ENCODE data around the gene PAX1. TPM values are rescaled to one million over a fixed set of nuclear protein-coding genes. Genes with fewer than 3 reads are reported as not detected.

The PAX1 gene
- total and polyA plus RNA-seq, 3 experiments from 2014 or later: not detected

- Mint-ChIP-seq H3K27me3 (peaks cover 42 to 62% of the 10 kb centered on the region in 2 donors), H3K4me1 (peaks cover 0 to 6% (median 6%) of the 10 kb centered on the region in 3 donors), H3K36me3 (no peaks in the 10 kb centered on the region), H3K4me3 (no peak overlapping the region), H3K9me3 (peaks cover 0 to 11% (median 2%) of the 10 kb centered on the region in 5 donors), H3K27ac (no peak overlapping the region)
- no peak overlapping the region for H3K4me3 ChIP-seq (ENCODE audit: low read length)
- H3K27ac ChIP-seq (ENCODE audit: low read depth, low read length): no peak overlapping the region
- peaks cover 7% of the 10 kb centered on the region for H3K27me3 ChIP-seq (ENCODE audit: insufficient read depth, low read length, poor library complexity, severe bottlenecking)
- CTCF ChIA-PET: no interaction called here
- H3K36me3 ChIP-seq (ENCODE audit: insufficient read depth, low read length): no peaks in the 10 kb centered on the region
- no peaks in the 10 kb centered on the region for H3K4me1 ChIP-seq (ENCODE audit: insufficient read depth, low read length)
- no peak for DNase-seq
- no peaks in the 10 kb centered on the region for H3K9me3 ChIP-seq (ENCODE audit: low read length)
- POLR2A ChIA-PET: no interaction called here
Measured at GRCh38 chr20:21699216-21699508, 6.3 kb upstream of the PAX1 start.

- no peak overlapping the region for H3K27ac ChIP-seq (ENCODE audit: low read depth, low read length)
- H3K4me3 ChIP-seq (ENCODE audit: low read length): no peak overlapping the region
- Mint-ChIP-seq H3K27ac (no peak overlapping the region), H3K9me3 (peaks cover 0 to 9% (median 0%) of the 10 kb centered on the region in 5 donors), H3K4me1 (peaks cover 0 to 9% (median 6%) of the 10 kb centered on the region in 3 donors), H3K27me3 (peaks cover 44 to 68% of the 10 kb centered on the region in 2 donors), H3K4me3 (peak overlapping the region in 1 of 7 donors; percentile 44), H3K36me3 (no peaks in the 10 kb centered on the region)
- DNase-seq: no peak
- H3K9me3 ChIP-seq (ENCODE audit: low read length): no peaks in the 10 kb centered on the region
- no peaks in the 10 kb centered on the region for H3K36me3 ChIP-seq (ENCODE audit: insufficient read depth, low read length)
- CTCF ChIA-PET: no interaction called here
- no peaks in the 10 kb centered on the region for H3K4me1 ChIP-seq (ENCODE audit: insufficient read depth, low read length)
- peaks cover 11% of the 10 kb centered on the region for H3K27me3 ChIP-seq (ENCODE audit: insufficient read depth, low read length, poor library complexity, severe bottlenecking)
- POLR2A ChIA-PET: no interaction called here
Measured at GRCh38 chr20:21701171-21701876, 4.1 kb upstream of the PAX1 start.

- Mint-ChIP-seq H3K27ac (no peak overlapping the region), H3K4me1 (peaks cover 0 to 9% (median 6%) of the 10 kb centered on the region in 3 donors), H3K27me3 (peaks cover 48 to 70% of the 10 kb centered on the region in 2 donors), H3K36me3 (no peaks in the 10 kb centered on the region), H3K4me3 (no peak overlapping the region), H3K9me3 (peaks cover 0 to 9% (median 0%) of the 10 kb centered on the region in 5 donors)
- no peak overlapping the region for H3K27ac ChIP-seq (ENCODE audit: low read depth, low read length)
- H3K4me3 ChIP-seq (ENCODE audit: low read length): no peak overlapping the region
- H3K36me3 ChIP-seq (ENCODE audit: insufficient read depth, low read length): no peaks in the 10 kb centered on the region
- no peaks in the 10 kb centered on the region for H3K9me3 ChIP-seq (ENCODE audit: low read length)
- no peaks in the 10 kb centered on the region for H3K4me1 ChIP-seq (ENCODE audit: insufficient read depth, low read length)
- H3K27me3 ChIP-seq (ENCODE audit: insufficient read depth, low read length, poor library complexity, severe bottlenecking): peaks cover 11% of the 10 kb centered on the region
- DNase-seq: no peak
- ChIA-PET CTCF (no interaction called here), POLR2A (no interaction called here)
Measured at GRCh38 chr20:21702016-21702415, 3.4 kb upstream of the PAX1 start.

GRCh38 chr20:21702553-21703470 lies 2.7 kb upstream of the PAX1 start:
- POLR2A ChIA-PET: no interaction called here
- Histone ChIP-seq H3K4me1 (ENCODE audit: insufficient read depth, low read length) (no peaks in the 10 kb centered on the region), H3K27ac (ENCODE audit: low read depth, low read length) (no peak overlapping the region), H3K27me3 (ENCODE audit: insufficient read depth, low read length, poor library complexity, severe bottlenecking) (peaks cover 11% of the 10 kb centered on the region), H3K4me3 (ENCODE audit: low read length) (no peak overlapping the region), H3K36me3 (ENCODE audit: insufficient read depth, low read length) (no peaks in the 10 kb centered on the region), H3K9me3 (ENCODE audit: low read length) (no peaks in the 10 kb centered on the region)
- Mint-ChIP-seq H3K4me1 (peaks cover 0 to 9% (median 6%) of the 10 kb centered on the region in 3 donors), H3K4me3 (no peak overlapping the region), H3K9me3 (peaks cover 0 to 12% (median 0%) of the 10 kb centered on the region in 5 donors), H3K27me3 (peaks cover 51 to 72% of the 10 kb centered on the region in 2 donors), H3K27ac (no peak overlapping the region), H3K36me3 (no peaks in the 10 kb centered on the region)
- CTCF ChIA-PET: no interaction called here
- DNase-seq: no peak

GRCh38 chr20:21703717-21704407 lies 1.6 kb upstream of the PAX1 start:
- Histone ChIP-seq H3K36me3 (ENCODE audit: insufficient read depth, low read length) (no peaks in the 10 kb centered on the region), H3K9me3 (ENCODE audit: low read length) (no peaks in the 10 kb centered on the region), H3K4me3 (ENCODE audit: low read length) (no peak overlapping the region), H3K27me3 (ENCODE audit: insufficient read depth, low read length, poor library complexity, severe bottlenecking) (peaks cover 11% of the 10 kb centered on the region), H3K27ac (ENCODE audit: low read depth, low read length) (no peak overlapping the region), H3K4me1 (ENCODE audit: insufficient read depth, low read length) (no peaks in the 10 kb centered on the region)
- ChIA-PET POLR2A (no interaction called here), CTCF (no interaction called here)
- H3K27me3 Mint-ChIP-seq: peaks cover 51 to 75% of the 10 kb centered on the region in 2 donors
- H3K4me1 Mint-ChIP-seq: peaks cover 0 to 9% (median 6%) of the 10 kb centered on the region in 3 donors
- H3K4me3 Mint-ChIP-seq: no peak overlapping the region
- no peaks in the 10 kb centered on the region for H3K36me3 Mint-ChIP-seq
- H3K27ac Mint-ChIP-seq: no peak overlapping the region
- peaks cover 0 to 12% (median 0%) of the 10 kb centered on the region in 5 donors for H3K9me3 Mint-ChIP-seq
- no peak for DNase-seq

GRCh38 chr20:21704408-21705385 lies 767 bp upstream of the PAX1 start:
- Mint-ChIP-seq H3K36me3 (no peaks in the 10 kb centered on the region), H3K27ac (no peak overlapping the region), H3K27me3 (peaks cover 57 to 72% of the 10 kb centered on the region in 2 donors), H3K9me3 (peaks cover 0 to 10% (median 0%) of the 10 kb centered on the region in 5 donors), H3K4me1 (peaks cover 0 to 9% (median 6%) of the 10 kb centered on the region in 3 donors), H3K4me3 (no peak overlapping the region)
- Histone ChIP-seq H3K27me3 (ENCODE audit: insufficient read depth, low read length, poor library complexity, severe bottlenecking) (peaks cover 11% of the 10 kb centered on the region), H3K36me3 (ENCODE audit: insufficient read depth, low read length) (no peaks in the 10 kb centered on the region), H3K4me3 (ENCODE audit: low read length) (no peak overlapping the region), H3K9me3 (ENCODE audit: low read length) (no peaks in the 10 kb centered on the region), H3K27ac (ENCODE audit: low read depth, low read length) (no peak overlapping the region), H3K4me1 (ENCODE audit: insufficient read depth, low read length) (no peaks in the 10 kb centered on the region)
- DNase-seq: no peak
- ChIA-PET CTCF (no interaction called here), POLR2A (no interaction called here)

GRCh38 chr20:21706261-21707195 lies 1.1 kb downstream of the PAX1 start:
- no peak for DNase-seq
- Histone ChIP-seq H3K9me3 (ENCODE audit: low read length) (no peaks in the 10 kb centered on the region), H3K4me3 (ENCODE audit: low read length) (no peak overlapping the region), H3K4me1 (ENCODE audit: insufficient read depth, low read length) (no peaks in the 10 kb centered on the region), H3K36me3 (ENCODE audit: insufficient read depth, low read length) (no peaks in the 10 kb centered on the region), H3K27me3 (ENCODE audit: insufficient read depth, low read length, poor library complexity, severe bottlenecking) (peaks cover 4% of the 10 kb centered on the region), H3K27ac (ENCODE audit: low read depth, low read length) (no peak overlapping the region)
- Mint-ChIP-seq H3K36me3 (no peaks in the 10 kb centered on the region), H3K9me3 (peaks cover 0 to 10% (median 0%) of the 10 kb centered on the region in 5 donors), H3K27ac (no peak overlapping the region), H3K4me1 (peaks cover 0 to 9% (median 4%) of the 10 kb centered on the region in 3 donors), H3K27me3 (peaks cover 52 to 71% of the 10 kb centered on the region in 2 donors), H3K4me3 (no peak overlapping the region)
- CTCF ChIA-PET: no interaction called here
- POLR2A ChIA-PET: no interaction called here

All from CD8-positive, alpha-beta memory T cell (primary cell).